Activated CD8-positive, alpha-beta memory T cell treated with anti-CD3 and anti-CD28 coated beads for 1 hour (primary cell): Measurements from ENCODE around the gene TBX3.
A peak's percentile ranks its signal among the peaks of the same experiment; 100 is the strongest.
"Not testable (repeated sequence)": the region's sequence is repeated elsewhere in the genome, so short reads cannot be mapped to it uniquely, and the experiment has no call there.

Experiments
- DNase-seq, 2 donors: peaks; one replicate each; pipeline ENCODE4 v3.0.0-alpha.2; 2020; ENCODE audit warnings: low read depth in 1 of 2; ENCODE audit errors: extremely low read depth in 1 of 2

Gene TBX3

GRCh38 chr12:114684098-114684869 lies at the start of gene TBX3:
TBX3 (minus strand) TSS chr12:114684175; CDS start chr12:114683200, 975 bp downstream.
- peak in 1 of 2 donors; percentile 3 for DNase-seq

- DNase-seq, result no peak
Measured at GRCh38 chr12:114732426-114733030, 48.6 kb upstream of the TBX3 start.

DNA sequence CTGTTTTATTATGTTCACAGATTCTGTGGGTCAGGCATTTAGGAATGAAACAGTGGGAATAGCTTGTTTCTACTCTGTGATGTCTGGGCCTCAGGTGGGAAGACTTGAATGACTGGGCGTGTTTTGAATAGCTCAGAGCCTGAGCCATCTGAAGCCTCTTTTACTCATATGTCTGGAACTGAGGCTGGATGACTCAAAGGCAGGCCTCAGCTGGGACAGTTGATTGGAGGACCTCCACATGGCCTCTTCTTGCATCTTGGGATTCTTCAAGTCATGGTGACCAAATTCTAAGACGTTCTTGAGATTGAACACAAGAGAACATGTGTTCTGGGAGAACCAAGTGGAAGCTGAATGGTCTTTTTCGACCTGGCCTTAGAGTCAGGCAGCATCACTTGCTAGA lies 45.8 kb upstream of the TBX3 start:
- no peak for DNase-seq

DNA sequence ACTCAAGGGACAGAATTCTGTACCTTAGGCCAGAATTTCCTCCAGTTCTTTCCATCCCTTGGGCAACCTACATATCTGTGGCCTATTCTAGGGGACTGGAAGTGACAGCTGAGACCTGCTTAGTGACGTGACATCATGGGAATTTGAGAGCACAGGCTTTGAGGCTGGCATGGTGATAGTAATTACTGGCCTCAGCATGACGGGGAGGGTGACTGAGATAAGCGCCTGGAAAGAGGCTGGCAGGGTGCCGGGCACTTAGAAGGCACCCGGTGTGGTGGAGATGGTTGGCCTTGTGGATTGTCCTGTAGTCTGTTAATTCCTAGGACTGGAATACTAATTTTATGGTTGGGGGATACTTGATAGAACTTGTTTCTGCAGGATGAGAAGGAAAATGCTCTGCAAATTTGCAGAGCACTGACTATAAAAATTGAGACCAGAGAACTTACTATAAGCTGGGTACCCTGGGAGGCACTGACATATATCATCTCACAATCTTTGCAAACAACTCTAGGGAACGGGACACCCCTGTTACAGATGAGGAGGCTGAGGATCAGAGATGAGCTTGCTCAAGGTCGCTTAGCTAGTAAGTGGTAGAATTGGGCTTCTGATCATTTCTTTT lies 42.2 kb upstream of the TBX3 start:
- no peak for DNase-seq

- DNase-seq, result not testable (repeated sequence)
Measured at GRCh38 chr12:114722176-114722575, 38.2 kb upstream of the TBX3 start.

- no peak for DNase-seq
Measured at GRCh38 chr12:114721266-114721665, 37.3 kb upstream of the TBX3 start.

- no peak for DNase-seq
Measured at GRCh38 chr12:114713466-114714215, 29.7 kb upstream of the TBX3 start.

- no peak for DNase-seq
Measured at GRCh38 chr12:114711689-114712152, 27.7 kb upstream of the TBX3 start.

GRCh38 chr12:114710151-114710550 lies 26.2 kb upstream of the TBX3 start:
- no peak for DNase-seq

DNA sequence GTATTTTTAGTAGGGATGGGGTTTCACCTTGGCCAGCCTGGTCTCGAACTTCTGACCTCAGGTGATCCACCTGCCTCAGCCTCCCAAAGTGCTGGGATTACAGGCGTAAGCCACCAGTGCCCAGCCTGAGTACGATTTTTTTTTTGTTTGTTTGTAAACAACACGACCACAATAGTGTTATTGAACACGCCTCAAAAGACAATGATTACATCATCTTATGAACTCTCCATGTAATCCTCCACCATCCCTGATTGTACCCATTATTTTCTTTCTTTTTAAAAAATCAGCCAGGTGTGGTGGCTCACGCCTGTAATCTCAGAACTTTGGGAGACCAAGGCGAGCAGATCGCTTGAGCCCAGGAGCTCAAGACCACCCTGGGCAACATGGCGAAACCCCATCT lies 25.1 kb upstream of the TBX3 start:
- DNase-seq, result no peak

DNA sequence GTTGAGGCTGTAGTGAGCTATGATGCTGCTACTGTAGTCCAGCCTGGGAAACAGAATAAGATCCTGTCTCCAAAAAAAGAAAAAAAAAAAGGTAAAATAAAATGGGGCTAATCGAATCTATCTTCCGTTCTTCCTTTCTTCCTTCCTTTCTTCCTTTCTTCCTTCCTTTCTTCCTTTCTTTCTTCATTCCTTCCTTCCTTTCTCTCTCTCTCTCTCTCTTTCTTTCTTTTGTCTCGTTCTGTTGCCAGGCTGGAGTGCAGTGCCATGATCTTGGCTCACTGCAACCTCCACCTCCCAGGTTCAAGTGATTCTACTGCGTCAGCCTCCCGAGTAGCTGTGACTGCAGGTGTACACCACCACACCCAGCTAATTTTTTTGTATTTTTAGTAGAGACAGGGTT lies 24.6 kb upstream of the TBX3 start:
- DNase-seq, result not testable (repeated sequence)

- DNase-seq, result no peak
Measured at GRCh38 chr12:114704096-114704495, 20.1 kb upstream of the TBX3 start.

GRCh38 chr12:114703060-114703493 lies 19.1 kb upstream of the TBX3 start:
- no peak for DNase-seq

DNA sequence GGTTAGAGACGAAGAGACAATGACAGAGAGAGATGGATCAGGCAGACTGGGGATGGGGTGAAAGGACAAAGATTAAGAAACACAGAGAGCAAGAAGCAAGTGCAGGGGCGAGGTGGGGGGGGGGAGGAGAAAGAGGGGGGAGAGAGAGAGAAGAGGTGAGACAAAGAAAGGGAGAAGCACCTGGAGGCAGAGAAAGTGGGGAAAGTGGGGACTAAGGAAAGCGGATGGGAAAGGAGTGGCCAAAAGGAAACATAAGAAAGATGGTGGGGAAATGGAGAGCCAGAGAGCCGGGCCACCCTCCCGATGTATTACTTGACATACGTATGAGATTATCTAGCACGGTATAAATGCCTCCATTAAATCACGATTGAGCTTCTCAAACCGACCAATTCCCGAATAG lies 18.5 kb upstream of the TBX3 start:
- no peak for DNase-seq

DNA sequence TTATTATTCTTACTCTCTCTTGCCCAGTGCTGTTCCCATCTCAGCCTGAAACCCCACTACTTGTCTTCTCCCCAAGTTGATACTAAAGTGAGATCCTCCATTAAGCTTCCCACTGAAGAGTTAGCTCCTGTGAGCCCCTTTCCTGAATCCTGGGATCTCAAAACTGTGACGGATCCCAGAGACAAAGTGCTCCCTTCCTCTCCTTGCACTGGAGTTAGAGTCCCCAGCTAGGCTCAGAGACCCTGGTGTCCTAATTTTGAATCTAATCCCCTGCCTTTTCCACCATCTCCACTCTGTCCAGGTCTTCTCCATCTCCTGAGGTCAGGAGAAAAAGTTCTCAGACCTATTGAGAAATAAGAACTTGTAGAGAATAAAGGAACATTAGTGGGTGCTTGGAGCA lies 17.6 kb upstream of the TBX3 start:
- DNase-seq, result no peak

- no peak for DNase-seq
Measured at GRCh38 chr12:114701104-114701414, 17.1 kb upstream of the TBX3 start.

DNA sequence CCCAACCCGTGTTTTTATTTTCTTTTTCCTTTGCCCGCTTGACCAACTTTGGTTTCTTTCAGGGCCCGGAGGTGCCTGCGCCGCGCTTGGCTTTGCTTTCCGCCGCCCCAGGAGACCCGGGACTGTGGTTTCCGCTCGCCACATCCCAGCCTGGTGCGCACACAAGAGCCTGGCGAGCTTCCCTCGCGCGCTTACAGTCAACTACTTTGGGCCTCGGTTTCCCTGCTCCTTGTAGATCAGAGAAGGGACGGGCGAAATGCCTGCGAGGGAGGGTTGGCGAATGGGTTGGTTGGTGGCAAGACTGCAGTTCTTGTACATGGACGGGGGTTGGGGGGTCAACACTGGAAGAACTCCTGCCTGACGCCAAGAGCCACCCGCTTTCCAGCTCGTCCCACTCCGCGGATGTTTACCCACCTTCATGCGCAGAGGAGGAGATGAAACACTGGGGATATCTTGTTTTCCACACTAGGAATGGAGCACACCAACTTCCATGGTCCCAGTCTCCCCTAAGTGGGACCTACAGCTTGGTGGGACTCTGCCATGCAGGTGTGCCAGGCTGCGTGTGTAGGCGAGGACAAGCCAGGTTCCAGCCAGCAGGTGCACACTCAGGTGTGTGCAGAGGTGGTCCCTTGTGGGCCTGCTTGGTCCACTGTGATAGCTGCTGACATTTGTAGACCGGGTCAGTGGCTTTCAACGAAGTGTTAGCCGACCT lies 16.6 kb upstream of the TBX3 start:
- no peak for DNase-seq

GRCh38 chr12:114698566-114699163 lies 14.7 kb upstream of the TBX3 start:
- no peak for DNase-seq

DNA sequence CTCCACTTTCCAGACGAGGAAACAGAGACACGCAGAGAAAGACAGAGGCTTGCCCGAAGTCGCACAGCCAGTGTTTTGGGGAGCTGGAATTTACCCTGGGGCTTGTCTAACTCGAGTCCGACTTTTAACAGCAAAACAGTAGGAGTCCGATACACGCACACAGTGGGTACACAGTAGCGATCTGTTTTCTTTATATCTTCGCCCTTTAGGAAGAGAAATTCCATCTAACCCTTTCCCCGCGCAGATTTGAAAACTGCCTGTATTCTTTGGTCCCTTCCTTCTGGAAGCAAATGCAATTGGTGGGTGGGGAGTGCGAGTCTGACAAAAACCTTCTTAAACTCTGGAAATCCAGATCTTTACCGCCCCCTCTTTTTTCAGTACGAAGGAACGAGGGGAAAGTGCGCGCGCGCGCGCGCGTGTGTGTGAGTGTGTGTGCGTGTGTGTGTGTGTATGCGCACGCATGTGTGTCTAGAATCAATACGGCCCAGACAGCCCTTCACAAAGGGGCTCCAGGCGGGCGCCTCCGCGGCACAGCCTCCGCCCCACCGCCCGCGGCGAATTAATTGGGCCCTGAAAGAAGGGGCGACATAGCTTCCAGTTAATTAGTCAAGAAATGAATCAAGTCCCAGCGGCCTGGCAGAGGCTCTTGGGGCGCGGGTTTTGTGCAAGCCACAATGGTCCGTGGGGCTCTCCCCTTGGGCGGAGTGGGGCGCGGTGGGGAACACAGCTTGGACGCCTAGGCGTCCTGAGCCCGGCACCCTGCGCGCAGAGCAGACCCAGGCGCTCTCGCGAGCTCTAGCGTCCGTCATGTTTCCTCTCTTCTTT lies 14.0 kb upstream of the TBX3 start:
- no peak for DNase-seq
